Muscle of back (tissue), 11 donors: ENCODE results near the gene ZNF618. TPM values are rescaled to one million over a fixed set of nuclear protein-coding genes. Genes with fewer than 3 reads are reported as not detected.

ENCODE experiments used
- DNase-seq, 3 donors: peaks; one replicate each; pipeline versions ENCODE4 v3.0.0 to v3.0.0-alpha.2; 2013
- polyA plus RNA-seq, 10 donors: library from polyadenylated mRNA; unstranded; fragments of 120-200 nt; gene quantifications; one replicate each; pipeline ENCODE4 v1.2.1, GENCODE V29; 2013; ENCODE audit not compliant: insufficient read length in 10 of 10

ZNF618 gene
- polyA plus RNA-seq, 10 donors: 11.8 to 22.7 (median 14.6) TPM

DNA sequence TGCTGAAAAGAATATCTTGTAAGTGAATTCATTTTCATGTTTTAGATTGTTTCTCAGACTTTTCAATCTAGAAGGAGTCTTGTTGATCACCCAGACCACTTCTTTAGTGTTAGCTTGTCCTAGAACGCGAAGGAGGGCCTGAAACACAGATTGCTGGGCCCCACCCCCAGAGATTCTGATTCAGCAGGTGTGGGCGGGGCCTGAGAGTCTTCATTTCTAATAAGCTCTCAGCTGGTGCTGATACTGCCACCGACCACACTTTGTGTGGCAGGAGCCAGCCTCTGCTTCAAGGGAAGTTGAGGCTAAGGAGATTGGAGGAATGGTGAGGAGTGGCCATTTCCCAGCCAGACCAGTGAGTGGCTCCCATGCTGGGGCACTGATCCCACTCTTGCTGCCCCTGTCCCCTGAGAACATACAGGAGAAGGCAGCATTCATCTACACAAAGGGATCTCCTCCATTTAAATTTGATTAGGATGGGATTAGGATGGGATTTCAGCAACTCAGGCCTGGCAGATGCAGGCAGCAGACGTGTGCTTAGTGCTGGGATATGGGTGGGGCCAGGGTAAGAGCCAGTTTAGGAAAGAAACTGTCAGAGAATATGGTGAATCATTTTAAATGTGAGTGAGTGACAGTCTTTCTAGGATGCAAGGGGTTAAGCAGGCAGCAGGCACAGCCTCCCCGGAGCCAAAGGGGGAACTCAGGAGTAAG is 35.9 kb downstream of the ZNF618 start:
- DNase-seq: no peak

DNA sequence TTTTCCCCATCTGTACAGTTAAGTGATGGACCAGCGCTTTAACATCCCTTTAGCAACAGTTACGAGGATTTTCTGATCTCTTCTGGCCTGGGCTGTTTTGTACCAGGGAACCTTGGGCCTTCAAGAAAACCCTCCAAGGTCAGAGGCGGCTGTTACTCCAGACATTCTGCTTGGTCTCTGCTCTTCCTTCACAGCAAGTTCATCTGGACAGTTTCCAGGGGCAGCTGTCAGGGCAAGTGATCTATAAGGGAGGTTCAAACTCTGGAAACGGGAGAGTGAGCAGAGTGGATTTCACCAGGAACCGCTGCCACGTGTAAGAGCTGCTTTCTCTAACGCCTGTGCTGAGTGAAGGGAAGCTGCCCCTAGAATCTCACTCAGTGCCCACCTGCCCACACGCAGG is 36.7 kb downstream of the ZNF618 start:
- peak; percentile 28 to 46 (median 37) for DNase-seq

DNA sequence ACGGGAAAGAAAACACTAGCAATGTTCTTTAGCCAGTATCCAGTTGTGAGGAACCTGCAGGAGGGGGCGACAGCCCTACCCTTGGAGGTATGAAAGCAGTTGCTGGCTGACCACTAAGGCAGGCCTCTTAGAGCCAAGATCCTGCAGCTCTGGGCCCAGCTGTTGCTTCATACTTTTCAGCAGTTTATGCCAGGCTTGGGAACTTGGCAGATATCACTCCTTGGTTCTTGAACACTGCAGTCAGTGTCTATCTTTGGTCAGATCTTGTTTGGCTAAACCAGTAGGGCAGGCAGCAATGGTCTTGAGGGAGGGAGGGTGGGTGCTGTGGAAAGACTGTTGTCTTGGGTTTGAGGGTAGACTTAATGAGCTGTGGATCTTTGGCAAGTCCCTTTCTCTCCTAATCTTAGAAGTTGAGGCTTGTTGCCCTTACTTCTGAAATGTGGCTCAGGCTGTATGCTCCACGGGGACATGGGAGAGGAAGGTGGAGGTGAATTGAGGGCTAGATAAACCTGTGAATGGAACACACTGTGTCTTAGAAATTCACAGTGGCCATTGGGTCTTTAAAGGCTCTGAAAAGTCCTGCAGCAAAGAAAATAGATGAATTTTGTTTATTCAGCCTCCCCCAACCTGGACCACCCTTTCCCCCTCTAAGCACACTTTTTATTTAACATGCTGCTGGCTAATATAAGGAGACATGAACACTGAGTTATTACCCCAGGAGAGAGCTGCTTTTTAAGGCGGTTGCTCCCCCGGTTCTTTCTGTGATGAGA is 37.5 kb downstream of the ZNF618 start:
- DNase-seq: peak; percentile 41 to 66 (median 49)

DNA sequence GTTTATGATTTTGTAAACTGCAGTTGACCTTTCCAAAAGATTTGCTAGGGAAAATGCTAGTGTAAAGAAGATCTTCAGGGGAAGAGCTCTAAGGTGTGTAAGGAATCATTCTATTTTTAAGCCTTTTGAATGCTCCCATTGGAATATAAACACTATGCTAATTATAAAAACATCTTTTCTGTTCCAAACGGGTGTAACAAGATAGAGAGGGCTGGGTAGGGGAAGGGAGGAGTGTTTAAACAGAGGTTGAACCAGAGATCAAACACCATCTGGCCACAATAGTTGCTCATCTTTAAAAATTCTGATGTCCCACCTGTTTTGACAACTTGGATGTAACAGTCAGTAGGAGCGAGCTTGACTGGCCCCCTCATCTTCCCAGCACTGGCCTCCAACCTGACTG is 38.4 kb downstream of the ZNF618 start:
- no peak for DNase-seq

DNA sequence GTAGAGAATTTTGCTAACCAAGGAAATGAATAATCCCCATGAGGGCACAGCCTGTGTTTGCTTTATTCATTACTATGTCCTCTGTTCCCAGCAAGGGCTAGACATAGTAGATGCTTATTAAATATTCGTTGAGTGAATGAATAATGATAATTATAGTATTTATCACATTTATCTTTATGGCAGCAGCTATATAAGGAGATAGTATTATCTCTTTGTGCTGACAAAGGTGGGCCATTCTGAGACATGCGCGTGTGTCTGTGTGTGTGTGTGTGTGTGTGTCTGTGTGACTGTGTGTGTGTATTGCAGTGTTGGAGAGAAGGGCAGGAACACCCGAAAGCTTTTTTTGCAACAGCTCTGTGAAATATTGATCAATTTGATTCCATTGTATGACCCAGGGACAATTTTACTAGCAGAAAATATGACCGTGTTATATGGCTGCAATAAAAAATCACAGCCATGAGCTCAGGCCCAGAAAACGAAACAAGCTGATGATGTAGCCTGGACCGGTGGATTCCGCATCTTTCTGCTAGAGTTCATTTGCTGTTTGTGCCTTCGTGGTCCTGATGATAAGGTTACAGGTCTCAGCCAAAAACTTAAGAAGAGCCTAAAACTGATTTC is 39.8 kb downstream of the ZNF618 start:
- DNase-seq: no peak

DNA sequence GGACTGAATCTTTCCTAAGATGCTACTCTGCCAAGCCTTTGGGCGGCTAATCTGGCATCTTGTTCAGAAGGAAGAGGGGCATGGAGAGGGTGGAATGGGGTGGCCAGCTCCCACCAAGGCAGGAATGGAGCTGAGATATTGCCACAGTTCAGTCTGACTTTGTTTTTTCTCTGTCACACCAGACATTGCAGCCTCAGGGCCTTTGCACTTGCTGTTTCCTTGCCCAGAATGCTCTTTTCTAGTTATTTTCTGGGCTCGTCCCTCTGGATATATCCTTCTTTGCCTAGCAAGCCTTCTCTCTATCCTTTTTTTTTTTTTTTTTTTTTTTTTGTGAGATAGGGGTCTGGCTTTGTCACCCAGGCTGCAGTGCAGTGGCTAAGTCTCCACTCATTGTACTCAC is 40.8 kb downstream of the ZNF618 start:
- no peak for DNase-seq

DNA sequence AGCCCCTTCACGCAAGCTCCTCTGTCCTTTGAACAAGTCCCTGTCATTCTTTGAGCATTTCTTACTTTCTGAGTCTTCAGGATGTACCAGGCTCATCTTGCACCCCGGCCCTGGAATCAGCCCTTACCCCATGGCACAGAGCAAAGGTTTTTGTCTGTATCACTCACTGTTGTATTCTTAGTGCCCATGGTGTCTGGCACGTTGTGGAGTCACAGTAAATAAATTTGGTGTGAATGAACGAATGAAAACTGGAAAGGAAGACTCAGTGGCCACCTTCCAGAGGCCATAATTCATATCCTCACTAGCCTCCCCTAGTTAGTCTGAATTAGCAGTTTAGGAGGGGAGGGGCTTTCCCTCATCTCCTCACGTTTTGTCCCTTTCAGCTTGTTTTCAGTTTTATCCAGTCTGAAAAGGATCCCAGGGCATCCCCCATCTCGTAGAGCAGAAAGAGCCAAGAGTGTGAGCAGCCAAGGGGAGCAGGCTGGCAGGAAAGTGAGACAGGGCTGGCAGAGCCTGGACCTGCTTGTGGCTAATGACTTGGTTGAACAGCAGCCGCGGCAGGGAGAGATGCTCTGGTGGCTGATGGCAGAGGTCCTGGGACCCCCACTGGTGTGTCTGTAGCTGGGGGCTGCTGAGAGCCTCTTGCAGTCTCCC is 42.7 kb downstream of the ZNF618 start:
- DNase-seq: no peak

DNA sequence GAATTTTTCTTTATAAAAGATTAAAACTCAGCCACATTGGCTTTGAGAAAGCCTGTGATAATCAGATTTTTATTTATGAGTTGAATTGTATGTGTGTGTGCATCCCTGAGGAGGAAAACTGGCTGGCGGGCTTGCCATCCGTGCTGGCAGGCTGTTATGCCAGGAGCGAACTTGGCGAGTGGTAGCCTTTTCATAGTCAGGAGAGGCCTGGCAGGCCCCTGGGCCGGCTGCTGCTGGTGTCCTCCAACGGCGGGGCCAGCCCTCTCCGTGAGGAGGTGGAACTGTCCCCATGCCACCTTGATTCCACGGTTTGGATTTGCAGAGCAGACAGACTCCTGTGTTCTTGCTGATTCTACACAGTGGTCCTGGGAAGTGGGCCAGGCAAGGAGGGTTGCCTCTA is 43.3 kb downstream of the ZNF618 start:
- no peak for DNase-seq

DNA sequence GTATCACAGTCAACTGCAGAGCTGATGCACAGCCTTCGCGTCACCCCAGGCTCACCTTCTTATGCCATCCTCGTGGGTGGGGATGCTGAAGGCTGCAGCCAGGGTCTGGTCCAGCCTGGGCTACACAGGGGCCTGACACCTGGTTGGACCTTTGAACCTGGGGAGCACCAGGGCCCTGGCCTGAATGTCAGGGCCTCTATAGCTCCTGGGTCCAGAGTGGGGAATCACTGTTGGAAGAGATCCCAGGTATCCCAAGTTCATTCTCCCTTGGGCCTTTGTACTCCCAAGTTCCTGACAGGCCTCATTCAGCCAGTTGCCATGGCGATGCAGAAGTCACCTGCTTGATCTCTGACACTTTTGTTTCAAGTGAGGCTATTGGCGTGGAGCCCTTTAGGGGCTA is 43.8 kb downstream of the ZNF618 start:
- no peak for DNase-seq

DNA sequence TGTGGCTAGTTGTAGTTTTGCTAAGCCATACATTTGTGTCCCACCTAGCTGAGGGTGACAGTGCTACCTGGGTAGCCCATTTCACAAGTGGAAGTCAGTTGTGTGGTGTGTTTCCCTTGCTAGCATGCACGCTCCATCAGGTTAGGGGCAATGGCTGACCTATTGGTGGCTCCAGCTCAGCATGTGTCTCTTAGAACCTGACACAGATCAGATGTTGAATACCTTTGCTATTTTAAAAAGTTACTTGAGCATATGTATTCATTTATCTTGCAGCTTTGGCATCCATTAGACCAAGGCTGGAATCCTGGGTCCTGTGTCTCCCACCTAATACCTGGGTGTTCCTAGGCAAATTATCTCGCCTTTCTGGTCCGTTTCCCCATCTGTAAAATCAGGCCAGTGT is 44.8 kb downstream of the ZNF618 start:
- no peak for DNase-seq

DNA sequence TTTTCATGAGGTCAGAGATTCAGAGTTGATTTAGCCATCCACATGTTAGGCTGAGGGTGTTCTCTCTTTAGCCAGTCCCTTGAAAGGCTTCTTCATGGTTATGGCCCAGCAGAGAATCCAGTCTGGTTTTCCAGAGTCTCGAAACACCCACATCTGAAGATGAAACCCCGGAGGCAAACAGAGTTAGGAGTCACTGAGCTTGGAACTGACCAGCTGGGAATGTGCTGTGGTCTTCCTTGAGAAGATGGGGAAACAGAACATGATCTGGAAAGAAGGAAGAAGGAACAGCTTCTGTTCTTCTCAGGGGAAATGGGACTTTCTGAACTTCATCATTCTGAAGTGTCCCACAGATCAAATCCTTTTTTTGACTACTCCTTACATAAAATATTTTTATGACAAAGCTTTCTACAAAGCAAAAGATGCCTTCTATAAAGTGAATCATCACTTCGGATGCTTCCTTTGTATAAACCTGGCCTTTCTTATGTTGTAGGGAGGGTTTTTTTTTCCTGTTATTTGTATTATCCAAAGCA is 45.4 kb downstream of the ZNF618 start:
- DNase-seq: no peak

DNA sequence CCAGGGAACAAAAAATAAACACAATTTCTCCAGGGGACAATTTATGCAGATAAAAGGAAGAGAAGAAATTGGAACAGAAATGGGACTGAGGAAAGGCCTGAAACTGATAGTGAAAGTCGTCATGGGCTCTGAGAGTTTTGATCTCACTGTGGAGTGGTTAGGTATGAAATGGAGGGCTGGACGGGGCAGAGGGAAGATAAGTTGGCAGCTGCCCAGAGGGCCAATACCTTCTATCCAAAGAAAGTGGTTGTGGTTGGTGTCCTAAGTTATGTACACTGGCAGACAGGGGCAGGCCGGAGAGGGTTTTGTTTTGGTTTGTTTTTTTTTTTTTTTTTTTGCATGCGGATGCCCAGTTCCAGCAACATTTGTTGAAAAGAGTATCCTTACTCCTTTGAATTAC is 46.1 kb downstream of the ZNF618 start:
- no peak for DNase-seq

DNA sequence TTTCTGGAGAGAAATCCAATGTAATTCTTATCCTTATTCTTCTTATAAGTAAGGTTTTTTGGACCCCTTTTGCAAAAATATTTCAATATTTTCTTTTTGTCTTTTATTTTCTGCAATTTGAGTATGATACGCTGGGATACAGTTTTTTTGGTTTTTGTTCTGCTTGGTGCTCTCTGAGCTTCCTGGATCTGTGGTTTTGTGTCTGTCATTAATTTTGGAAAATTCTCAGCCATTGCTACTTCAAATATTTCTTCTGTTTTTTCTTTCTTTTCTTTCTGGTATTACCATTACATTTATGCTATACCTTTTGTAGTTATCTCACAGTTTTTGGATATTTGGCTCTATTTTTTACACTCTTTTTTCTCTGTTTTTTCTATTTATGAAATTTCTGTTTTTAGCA is 50.1 kb downstream of the ZNF618 start:
- DNase-seq: no peak

DNA sequence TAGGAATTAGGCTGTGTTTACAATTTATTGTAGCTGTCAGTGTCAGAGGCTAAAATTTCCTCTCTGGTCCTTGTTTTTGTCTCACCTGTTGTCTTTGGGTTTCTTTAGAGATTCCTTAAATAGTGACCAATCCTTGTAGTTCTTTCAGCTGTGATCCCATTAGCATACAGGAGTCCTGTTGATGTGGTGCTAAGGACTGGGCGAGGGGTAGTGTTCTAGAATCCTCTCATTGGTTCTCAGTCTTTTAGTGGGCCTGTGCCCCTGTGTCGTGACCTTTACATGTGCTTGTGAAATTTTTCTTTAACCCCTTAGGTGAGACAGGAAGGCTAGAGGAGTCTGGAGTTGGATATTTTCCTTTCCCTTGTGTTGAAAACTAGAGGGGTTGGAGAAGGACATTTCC is 51.2 kb downstream of the ZNF618 start:
- no peak for DNase-seq

DNA sequence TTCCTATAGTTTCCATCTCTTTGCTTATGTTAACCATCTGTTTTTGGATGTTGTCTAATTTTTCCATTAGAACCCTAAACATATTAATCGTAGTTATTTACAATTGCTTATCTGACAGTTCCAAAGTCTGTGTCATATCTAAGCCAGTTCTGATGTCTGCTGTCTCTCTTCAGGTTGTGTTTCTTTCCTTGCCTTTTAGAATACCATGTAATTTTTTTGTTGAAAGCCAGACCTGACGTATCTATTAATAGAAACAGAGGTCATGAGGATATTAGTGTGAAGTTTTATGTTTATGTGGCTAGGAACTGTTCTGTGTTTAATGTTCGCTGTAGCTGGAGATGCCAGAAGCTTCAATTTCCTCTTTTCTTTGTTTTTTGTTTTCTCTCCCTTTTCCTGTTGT is 52.2 kb downstream of the ZNF618 start:
- no peak for DNase-seq

DNA sequence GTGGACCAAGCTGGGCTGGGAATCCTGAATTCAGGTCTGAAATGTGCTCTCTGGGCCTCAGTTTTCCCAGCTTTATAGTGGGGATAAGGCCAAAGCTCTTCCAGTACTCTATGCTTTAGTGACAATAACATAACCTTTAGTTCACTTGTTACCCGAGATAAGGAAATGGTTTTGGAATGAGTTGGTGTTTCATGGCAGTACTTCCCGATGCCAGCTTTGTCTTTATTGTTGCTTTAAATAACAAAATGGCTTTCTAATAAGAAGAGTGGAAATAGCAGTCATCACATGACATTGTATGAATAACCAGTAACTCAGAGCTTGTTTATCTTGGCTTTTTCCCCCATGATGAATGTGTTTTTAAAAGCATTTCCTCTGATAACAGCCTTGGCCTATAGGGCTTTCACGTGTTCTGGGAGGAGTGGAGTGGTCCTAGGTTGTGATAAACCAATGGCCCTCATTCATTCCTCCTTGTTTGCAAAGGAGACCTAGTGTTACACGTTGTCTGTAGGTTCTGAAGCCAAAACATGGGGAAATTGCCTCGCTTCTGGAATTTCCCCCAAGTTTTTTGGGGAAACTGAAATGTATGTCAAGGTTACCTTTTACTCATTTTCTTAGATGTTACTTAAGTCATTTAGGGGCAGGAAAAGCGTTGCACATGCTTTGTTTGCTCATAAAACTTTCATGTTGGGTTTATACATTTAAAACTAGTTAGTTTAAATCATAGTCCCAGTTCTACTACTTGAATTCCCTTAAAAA is 53.7 kb downstream of the ZNF618 start:
- peak in 1 of 3 donors; percentile 32 for DNase-seq

DNA sequence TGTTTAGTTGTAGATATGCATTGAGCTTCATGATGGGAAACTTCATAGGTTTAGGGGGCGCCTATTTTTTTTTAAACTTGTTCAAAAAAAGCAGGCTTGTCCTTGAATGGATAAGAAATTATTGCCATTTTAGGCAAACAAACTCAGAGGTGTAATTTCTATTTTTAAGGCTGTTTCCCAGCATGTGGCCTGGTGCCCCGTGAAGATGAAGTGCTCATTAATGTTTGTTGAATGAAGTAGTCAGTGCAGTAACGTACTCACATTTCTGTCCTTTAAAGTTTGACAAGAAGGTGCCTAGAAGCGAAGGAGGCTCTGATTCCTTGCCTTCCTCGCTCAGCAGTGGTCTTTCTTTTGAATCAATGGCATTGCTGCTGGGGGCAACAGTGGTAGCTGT is 54.3 kb downstream of the ZNF618 start:
- no peak for DNase-seq

DNA sequence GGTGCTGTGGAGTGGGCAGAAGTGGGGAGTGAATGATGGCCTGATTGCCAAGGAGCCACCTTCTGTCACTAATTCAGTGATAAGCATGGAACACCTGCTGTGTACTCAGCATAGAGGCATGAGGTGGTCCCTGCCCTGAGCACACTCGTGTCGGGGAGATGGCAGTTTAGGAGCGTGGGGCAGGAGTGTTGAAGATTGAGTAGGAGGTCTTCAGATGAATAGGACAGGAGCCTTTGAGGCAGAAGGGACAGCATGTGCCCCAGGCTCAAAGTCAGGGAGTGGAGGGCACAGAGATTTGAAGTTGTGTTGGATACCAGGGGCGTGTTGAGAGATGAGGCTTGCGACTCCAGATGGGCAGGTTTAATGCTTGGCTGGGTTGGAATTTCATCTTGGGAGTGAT is 55.0 kb downstream of the ZNF618 start:
- DNase-seq: no peak

DNA sequence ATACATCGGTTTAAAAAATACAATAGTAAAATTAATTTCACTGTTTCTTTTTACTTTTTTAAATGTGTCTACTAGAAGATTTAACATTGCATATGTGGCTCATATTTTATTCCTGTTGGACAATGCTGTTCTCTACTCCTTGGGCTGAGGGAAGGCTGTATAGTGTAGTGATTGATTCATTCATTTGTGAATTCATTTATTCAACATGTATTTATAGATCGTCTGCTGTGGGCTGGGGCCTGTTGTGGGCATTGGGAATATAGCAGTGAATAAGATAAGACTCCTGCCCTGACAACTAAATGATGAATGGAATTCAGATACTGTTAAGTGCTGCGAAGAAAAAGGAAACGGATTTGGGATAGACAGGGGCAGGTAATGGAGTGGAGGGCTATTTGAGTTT is 55.7 kb downstream of the ZNF618 start:
- no peak for DNase-seq

DNA sequence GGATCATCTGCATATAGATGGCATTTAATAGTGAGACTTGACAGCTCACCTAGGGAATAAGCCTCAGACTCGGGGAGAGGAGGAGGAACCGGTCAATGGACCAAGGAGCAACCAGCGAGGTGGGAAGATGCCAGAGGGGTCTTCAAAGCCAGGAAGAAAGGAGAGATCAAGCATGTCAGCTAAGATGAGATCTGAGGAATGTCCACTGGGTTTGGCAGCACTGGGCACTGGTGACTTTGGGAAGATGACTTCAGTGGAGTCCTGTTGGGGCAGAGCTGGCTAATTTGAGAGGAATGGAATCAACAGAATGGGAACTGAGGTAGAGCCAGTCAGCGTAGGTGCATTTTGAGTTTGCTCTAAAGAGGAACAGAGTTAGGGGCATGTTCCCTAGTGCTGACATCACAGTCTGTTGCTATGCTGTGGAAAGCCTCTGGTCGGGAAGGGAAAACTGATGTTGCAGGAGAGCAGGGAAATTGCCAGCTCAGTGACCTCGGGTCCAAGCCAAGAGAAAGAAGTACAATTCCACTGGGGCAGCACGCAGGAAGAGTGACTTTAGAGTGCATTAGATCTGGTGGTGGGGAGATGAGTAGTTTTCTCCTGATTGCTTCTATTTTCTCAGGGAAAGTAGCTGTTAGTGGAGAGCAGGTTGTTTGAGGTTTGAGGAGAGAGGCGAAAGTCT is 56.9 kb downstream of the ZNF618 start:
- DNase-seq: peak in 1 of 3 donors; percentile 23

DNA sequence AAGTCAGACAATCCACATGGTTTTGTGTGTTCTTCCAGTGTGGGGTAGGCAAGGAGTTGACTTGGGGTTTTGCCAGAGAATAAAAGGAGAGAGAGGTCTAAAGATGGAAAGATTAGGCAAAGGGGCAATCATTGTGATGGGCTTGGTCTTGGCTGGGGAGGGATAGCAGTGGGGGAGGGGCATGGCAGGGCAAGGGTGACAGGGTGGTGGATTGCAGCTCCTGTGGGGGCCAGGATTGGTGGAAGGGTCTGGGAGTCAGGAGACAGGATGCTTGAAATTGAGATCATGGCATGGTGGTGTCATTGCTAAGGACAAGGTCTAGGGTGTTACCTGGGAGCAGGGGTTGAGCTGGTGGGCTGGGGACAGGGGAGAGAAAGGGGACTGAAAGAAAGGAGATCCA is 57.6 kb downstream of the ZNF618 start:
- DNase-seq: no peak
